GM15510 (cell line): ENCODE data around the gene ULK1.

ENCODE experiments used
- POLR2A ChIP-seq: IDR thresholded peaks from 3 replicates; pipeline ENCODE4 v1.6.1; 2011; ENCODE audit warnings: borderline replicate concordance; ENCODE audit not compliant: insufficient read length; ENCODE audit errors: extremely low read depth

ULK1 gene

DNA sequence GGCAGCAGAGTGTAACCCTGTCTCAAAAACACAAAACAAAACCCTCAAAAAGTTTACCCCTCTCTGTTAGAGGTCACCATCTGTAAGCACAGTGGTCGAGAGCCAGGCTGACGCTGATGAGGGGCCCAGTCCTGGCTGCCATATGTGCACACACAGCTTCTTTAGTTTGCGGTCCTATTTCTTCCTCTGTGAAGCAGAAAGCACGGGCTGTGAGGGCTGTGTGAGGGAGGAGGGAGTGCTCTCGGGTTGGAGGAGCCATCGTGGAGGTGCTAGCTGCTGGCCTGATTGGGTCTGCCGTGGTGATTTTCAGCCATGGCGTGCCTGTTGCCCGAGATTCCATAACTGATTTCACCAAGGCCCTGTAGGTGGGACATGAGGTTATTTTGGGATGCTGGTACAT is 3.5 kb downstream of the ULK1 start:
- no peak for TF ChIP-seq POLR2A

DNA sequence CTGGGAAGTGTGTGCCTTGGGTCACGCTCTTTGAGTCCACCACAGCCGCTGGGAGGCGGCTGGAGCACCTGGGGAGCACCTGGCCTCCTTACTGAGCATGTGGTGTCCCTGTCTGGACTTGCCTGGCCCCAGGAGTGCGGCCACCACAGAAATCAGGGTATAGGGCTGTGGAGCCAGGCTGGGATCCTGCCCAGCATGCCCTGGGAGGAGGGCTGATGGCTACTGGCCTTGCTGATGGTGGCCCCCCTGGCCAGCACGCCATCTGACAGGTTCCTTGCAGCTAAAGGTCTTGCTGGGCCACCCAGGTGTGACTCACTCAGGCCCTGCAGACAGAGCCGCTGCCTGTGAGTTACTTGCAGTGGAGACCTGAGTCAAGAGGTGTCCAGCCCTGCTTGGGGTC is 6.0 kb downstream of the ULK1 start:
- no peak for TF ChIP-seq POLR2A

GRCh38 chr12:131901431-131902331 is 7.3 kb downstream of the ULK1 start:
- no peak for TF ChIP-seq POLR2A

DNA sequence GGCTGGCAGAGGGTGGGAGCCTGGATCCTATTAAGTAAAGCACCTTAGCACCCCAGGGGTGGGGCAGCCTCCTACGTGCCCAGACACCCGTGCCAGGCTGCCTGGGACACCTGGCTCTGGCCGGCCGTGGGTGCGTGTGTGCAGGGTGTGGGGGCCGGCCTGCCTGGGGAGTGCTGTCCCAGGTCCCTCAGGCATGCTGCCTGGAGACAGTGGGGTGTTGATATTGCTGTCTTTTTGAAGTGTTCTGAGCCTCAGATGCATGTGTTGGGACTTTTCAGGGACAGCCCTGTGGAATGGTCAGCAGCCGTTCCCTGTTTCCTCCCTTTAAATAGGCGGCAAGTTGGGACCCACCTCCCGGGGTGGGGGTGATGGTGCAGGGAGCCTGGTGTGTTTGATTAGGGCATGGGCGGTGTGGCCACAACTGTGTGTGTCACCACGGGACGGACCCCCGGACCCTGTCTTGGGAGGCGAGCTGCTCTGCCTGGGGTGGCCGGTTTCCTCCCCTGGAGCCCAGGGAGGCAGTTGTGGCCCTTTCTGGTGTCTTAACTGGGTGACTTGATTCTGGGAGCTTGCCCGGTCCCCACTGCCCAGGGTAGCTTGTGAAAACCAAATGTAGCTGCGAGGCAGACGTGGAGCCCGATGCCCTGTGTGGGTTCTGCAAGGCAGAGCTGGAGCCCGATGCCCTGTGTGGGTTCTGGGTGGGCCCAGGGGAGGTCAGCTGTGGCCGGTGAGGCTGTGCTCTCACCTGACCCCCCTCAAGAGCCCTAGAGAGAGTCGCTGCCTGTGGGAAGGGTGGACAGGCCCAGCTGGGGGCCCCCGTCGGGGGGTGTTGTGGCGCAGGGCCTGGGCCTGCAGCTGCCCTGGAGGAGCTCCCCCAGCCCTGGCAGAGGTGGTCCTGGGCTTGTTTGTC is 8.2 kb downstream of the ULK1 start:
- TF ChIP-seq POLR2A: no peak

- no peak for TF ChIP-seq POLR2A
These were observed 9.1 kb downstream of the ULK1 start for GRCh38 chr12:131903270-131904255.

- TF ChIP-seq POLR2A: no peak
These were observed 9.9 kb downstream of the ULK1 start for GRCh38 chr12:131904346-131904745.

GRCh38 chr12:131905081-131905629 is 10.7 kb downstream of the ULK1 start:
- TF ChIP-seq POLR2A: no peak

GRCh38 chr12:131905630-131906091 is 11.2 kb downstream of the ULK1 start:
- TF ChIP-seq POLR2A: no peak

DNA sequence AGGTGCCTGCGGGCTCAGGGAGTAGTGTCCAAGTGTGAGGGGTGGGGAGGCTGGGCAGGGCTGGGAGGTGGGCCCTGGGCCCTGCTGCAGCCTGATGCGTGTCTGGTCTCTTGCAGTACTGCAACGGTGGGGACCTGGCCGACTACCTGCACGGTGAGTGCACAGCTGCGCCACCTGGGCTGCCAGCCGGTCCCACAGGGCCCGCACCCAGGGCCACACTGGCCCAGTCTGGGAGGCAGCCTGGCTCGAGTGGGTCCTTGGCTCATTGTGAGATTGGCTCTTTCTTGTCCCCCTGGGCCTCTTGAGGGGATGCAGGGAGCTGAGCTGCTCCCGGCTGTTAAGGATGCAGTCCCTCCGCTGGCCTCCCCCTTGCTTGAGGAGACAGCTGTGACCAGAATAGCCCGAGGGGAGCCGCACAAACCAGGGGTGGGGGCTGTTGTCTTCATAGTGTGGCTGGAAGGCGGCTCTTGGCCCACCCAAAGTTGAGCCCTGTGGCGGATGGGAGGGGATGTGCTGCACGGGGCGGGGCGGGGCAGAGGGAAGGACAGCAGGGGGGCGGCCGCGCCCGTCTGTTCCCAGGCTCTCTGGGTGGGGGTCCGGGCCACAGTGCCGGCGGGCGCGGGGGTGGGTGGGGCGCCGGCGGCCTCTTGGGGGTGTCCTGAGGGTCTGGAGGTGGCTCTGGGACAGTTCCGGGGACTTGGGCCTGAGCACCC is 13.1 kb downstream of the ULK1 start:
- no peak for TF ChIP-seq POLR2A

GRCh38 chr12:131908092-131909080 is 14.0 kb downstream of the ULK1 start:
- TF ChIP-seq POLR2A: no peak

DNA sequence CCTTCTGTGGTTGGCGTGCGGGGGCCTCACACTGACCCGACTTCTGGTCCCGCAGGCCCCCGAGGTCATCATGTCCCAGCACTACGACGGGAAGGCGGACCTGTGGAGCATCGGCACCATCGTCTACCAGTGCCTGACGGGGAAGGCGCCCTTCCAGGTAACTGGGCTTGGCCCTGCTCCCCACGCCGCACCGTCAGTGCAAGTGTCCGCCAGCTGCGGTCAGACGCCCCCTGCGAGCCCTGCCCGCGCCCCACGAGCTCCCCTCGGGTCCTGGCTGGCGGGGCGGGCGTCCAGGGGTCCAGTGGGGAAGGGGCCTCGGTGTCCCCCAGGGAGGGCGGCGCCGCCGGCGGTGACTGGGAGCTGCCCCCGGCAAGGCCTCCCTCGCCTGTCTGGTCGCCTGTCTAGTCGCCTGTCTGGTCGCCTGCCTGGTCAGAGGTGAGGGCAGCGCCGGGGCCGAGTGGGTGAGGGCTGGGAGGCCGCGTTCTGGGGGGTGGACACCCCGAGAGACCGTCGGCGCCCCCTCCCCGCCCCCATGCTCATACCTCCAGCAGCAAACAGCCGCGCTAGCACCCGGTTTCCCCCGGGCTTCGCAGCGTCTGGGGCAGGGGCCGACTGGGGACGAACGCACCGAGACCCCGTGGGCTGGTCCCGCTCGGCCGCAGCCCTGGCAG is 14.8 kb downstream of the ULK1 start:
- no peak for TF ChIP-seq POLR2A
